ENCODE results near the gene RBM12. TPM values are rescaled to one million over a fixed set of nuclear protein-coding genes. Genes with fewer than 3 reads are reported as not detected.

The RBM12 gene
- total RNA-seq, 1 experiment from 2014 or later: 125 TPM

DNA sequence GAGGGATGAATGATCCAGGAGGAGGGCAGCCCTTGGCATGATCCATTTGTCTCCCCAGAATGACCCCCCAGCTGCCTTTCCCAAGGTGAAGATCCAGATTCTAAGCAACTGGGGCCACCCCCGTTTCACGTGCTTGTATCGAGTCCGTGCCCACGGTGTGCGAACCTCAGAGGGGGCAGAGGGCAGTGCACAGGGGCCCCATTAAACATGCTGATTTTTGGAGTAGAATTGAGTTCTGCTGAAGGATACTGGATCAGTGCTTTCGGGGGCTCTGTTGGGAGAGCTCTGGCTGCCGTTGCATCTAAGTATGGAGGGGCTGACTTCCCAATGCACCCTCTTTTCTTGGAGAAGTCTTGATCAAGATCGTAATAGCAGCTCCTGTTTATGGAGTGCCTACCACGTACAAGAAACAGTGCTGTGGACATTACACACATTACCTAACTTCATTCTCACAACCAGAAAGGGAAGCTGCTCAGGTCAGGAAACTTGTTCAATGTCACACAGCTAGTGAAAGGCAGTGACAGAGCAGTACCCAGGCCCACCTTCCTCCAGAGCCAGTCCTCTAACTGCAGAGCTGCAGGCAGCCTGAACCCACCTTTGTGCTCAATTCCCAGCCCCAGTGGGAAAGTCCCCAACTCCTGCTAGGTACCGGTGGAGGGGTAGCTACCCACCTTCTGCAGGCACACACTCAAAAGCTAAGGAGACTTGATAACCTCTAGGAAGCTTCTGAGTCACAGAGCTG, 43.7 kb downstream of the RBM12 start:
- Mint-ChIP-seq H3K27me3 (ENCODE audit: low read depth) (peaks cover 11% of the 10 kb centered on the region), H3K9me3 (peaks cover 4% of the 10 kb centered on the region; the same call in 1 of the 2 replicates), H3K4me3 (no peak overlapping the region), H3K36me3 (peaks cover 13% of the 10 kb centered on the region), H3K27ac (no peak overlapping the region), H3K4me1 (peaks cover 15% of the 10 kb centered on the region)
- ChIA-PET POLR2A (interaction anchor here (0.5 to 1.5 kb wide), 3 partner anchors 17 to 121 kb away, joined by 3 to 6 read pairs (median 3); partner anchors contain the start of gene RBM39), CTCF (interaction anchor here (0.6 to 6.7 kb wide), 8 partner anchors 10 to 87 kb away, joined by 3 to 62 read pairs (median 3); no protein-coding TSS in a partner anchor)
- ATAC-seq: no peak
- TF ChIP-seq HMGA2 (CRISPR knock-in tag; IDR thresholded peaks at IDR 0.05) (no peak), ZNF317 (CRISPR knock-in tag; IDR thresholded peaks at IDR 0.05; ENCODE audit: borderline replicate concordance, low read depth) (no peak), ELF4 (CRISPR knock-in tag; IDR thresholded peaks at IDR 0.05; ENCODE audit: low read depth) (no peak), FOXP4 (CRISPR knock-in tag; IDR thresholded peaks at IDR 0.05) (no peak), ZNF671 (CRISPR knock-in tag; IDR thresholded peaks at IDR 0.05) (no peak), FOXK1 (CRISPR knock-in tag; IDR thresholded peaks at IDR 0.05) (no peak), MXD4 (CRISPR knock-in tag; IDR thresholded peaks at IDR 0.05; ENCODE audit: borderline replicate concordance) (no peak), PREB (CRISPR knock-in tag; IDR thresholded peaks at IDR 0.05; ENCODE audit: borderline replicate concordance) (no peak)
- DNase-seq (ENCODE audit: low spot score): no peak

DNA sequence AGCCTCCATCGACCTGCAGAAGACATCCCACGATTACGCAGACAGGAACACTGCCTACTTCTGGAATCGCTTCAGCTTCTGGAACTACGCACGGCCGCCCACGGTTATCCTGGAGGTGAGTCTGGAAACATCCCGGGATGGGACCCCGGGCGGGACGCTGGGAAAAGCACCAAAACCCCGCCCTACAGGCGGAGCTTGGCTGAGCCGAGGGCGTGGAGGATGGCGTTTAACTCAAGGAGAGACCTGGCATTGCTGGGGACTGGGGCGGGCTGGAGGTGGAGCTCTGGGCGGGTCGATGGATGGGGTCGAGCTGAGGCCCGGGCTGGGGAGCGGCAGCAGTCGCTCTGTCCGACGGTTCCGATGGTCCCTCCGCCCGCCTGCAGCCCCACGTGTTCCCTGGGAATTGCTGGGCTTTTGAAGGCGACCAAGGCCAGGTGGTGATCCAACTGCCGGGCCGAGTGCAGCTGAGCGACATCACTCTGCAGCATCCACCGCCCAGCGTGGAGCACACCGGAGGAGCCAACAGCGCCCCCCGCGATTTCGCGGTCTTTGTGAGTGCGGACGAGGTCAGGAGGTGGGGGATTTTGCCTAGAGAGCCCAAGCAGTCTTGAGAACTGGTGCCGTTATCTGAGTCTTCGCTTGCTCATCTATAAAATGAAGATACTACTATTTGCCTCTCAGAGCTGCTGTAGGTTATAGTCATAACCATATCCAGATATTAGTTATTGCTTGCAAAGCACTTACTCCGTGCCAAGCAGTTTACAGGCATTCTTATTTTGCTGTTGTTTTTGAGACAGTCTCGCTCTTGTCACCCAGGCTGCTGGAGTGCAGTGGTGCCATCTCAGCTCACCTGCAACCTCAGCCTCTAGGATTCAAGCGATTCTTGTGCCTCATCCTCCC, 45.3 kb downstream of the RBM12 start:
- peaks cover 18% of the 10 kb centered on the region for H3K27me3 Mint-ChIP-seq (ENCODE audit: low read depth)
- H3K27ac Mint-ChIP-seq: peak overlapping the region; percentile 86; the same call in 1 of the 2 replicates
- peak; percentile 72 for ATAC-seq
- no peaks in the 10 kb centered on the region for H3K9me3 Mint-ChIP-seq
- ChIA-PET CTCF (interaction anchor here (0.5 to 6.7 kb wide), 42 partner anchors 8 to 519 kb away, joined by 3 to 62 read pairs (median 5); partner anchors contain the start of genes ERGIC3, RBM39 and SCAND1), POLR2A (interaction anchor here (0.8 to 2.0 kb wide), 14 partner anchors 15 to 445 kb away, joined by 3 to 16 read pairs (median 4); partner anchors contain the start of genes ERGIC3, NFS1, PHF20 and RBM39)
- H3K4me1 Mint-ChIP-seq: peaks cover 15% of the 10 kb centered on the region
- H3K4me3 Mint-ChIP-seq: peak overlapping the region; percentile 89
- H3K36me3 Mint-ChIP-seq: no peaks in the 10 kb centered on the region
- DNase-seq (ENCODE audit: low spot score): peak; percentile 96
- TF ChIP-seq MLX (CRISPR knock-in tag; IDR thresholded peaks at IDR 0.05): no peak
- TF ChIP-seq MYBL2 (CRISPR knock-in tag; IDR thresholded peaks at IDR 0.05): peak; percentile 74; the same call in 1 of the 2 replicates
- TF ChIP-seq ZNF317 (CRISPR knock-in tag; IDR thresholded peaks at IDR 0.05; ENCODE audit: borderline replicate concordance, low read depth): no peak
- TF ChIP-seq TEAD4 (CRISPR knock-in tag; IDR thresholded peaks at IDR 0.05): no peak
- TF ChIP-seq, protein P1, sequence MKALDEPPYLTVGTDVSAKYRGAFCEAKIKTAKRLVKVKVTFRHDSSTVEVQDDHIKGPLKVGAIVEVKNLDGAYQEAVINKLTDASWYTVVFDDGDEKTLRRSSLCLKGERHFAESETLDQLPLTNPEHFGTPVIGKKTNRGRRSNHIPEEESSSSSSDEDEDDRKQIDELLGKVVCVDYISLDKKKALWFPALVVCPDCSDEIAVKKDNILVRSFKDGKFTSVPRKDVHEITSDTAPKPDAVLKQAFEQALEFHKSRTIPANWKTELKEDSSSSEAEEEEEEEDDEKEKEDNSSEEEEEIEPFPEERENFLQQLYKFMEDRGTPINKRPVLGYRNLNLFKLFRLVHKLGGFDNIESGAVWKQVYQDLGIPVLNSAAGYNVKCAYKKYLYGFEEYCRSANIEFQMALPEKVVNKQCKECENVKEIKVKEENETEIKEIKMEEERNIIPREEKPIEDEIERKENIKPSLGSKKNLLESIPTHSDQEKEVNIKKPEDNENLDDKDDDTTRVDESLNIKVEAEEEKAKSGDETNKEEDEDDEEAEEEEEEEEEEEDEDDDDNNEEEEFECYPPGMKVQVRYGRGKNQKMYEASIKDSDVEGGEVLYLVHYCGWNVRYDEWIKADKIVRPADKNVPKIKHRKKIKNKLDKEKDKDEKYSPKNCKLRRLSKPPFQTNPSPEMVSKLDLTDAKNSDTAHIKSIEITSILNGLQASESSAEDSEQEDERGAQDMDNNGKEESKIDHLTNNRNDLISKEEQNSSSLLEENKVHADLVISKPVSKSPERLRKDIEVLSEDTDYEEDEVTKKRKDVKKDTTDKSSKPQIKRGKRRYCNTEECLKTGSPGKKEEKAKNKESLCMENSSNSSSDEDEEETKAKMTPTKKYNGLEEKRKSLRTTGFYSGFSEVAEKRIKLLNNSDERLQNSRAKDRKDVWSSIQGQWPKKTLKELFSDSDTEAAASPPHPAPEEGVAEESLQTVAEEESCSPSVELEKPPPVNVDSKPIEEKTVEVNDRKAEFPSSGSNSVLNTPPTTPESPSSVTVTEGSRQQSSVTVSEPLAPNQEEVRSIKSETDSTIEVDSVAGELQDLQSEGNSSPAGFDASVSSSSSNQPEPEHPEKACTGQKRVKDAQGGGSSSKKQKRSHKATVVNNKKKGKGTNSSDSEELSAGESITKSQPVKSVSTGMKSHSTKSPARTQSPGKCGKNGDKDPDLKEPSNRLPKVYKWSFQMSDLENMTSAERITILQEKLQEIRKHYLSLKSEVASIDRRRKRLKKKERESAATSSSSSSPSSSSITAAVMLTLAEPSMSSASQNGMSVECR (CRISPR knock-in tag; IDR thresholded peaks at IDR 0.05; ENCODE audit: borderline replicate concordance): no peak; the same call in 1 of the 2 replicates
- TF ChIP-seq NFATC4 (CRISPR knock-in tag; IDR thresholded peaks at IDR 0.05): no peak
- TF ChIP-seq HMGA2 (CRISPR knock-in tag; IDR thresholded peaks at IDR 0.05): no peak
- no peak for TF ChIP-seq CDX4 (CRISPR knock-in tag; IDR thresholded peaks at IDR 0.05; ENCODE audit: borderline replicate concordance)
- TF ChIP-seq ATF3 (CRISPR knock-in tag; conservative IDR thresholded peaks at IDR 0.05): no peak
- TF ChIP-seq ZNF532 (CRISPR knock-in tag; IDR thresholded peaks at IDR 0.05; ENCODE audit: borderline replicate concordance): peak; percentile 47; the same call in 1 of the 2 replicates
